ENCODE results near the gene EPG5.
"Not testable (repeated sequence)": the region's sequence is repeated elsewhere in the genome, so short reads cannot be mapped to it uniquely, and the experiment has no call there.

Gene EPG5

DNA sequence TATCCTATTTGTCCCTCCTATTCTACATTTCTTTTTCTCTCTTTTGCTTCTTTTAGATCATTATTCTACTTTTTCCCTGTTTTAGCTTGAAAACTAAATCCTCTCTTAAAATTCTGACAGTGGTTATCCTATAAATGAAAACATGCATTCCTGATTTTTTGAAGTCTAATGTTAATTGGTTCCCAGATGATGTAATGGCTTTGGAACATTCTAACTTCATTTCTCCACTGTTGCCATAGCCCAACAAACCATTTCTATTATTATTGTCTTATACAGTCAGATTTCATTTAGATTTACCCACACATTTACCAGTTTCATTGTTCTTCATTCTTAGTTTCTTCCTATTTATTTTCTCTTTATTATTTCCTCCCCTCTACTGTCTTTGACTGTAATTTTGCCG, 105.2 kb downstream of the EPG5 start:
- DNase-seq = no peak

DNA sequence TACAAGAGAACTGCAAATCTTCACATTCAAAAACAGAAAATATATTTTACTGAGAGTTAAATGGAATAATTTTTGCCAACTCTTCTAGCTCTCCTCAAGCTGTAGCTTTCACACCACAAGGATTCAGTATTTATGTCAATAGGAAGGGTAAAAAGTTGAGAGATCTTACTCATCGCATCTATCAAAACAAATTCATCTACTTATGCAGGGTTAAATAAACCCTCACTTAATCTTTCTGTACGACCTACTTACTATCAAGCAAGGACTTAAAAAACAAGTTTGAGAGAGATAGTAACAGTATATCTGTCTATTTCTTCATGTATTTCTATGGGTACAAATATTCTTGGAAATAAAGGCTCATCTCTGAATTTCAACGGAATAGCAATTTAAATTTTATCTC, 106.2 kb downstream of the EPG5 start:
- DNase-seq = no peak

DNA sequence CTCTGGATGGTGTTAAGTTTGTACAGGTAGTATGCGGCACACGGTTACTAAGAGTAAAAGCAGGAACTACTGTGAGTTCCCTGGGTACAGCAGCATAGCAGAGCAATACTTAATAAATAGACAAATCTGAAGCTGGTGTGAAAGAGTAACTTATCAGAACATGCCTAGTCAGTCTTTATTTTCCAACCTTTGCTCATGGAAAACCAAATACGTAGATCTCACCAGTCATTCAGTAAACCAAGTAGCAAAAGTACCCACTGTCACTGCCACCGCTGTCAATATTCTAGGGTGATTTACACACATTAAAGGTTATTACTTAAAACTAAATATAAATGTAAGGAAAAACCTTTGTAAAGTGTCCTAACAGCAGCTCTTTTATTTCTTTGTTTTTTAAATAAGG, 106.6 kb downstream of the EPG5 start:
- no peak for DNase-seq

DNA sequence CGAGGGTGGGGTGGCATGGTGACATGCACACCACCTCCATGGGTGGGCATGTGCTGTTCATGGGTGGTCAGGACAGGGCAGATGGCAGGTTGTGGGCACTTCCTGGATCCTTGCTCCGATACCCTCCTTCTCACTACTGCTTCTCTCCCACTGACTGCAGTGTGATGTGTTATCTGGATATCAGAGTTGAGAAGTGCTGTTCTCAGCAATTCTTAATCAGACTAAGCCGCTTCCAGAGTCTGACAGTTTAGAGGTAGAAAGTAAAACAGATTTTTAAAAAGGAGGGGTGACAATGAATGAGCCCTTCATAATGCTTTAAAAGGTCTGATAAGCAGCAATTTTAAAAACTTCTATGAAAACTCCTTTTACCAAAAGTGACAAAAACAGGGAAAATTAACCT, 107.8 kb downstream of the EPG5 start:
- no peak for DNase-seq

DNA sequence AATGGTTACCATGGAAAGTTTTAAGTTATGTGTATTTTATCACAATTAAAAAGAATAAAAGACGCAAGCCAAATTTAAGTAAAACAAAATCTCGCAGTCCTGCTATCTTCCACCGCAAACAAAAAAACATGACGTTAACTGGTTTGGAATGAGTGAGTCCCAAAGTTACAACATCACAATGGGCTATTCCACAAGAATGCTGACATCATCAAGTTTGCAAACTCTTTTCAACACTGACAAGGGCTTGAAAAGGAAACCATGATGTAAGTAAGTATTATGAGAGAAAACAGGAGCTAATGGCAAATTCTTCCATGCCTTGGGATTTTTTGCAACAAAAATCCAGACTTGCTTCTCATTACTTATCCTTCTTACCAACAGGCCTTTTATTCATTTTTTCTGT, 110.6 kb downstream of the EPG5 start:
- no peak for DNase-seq

DNA sequence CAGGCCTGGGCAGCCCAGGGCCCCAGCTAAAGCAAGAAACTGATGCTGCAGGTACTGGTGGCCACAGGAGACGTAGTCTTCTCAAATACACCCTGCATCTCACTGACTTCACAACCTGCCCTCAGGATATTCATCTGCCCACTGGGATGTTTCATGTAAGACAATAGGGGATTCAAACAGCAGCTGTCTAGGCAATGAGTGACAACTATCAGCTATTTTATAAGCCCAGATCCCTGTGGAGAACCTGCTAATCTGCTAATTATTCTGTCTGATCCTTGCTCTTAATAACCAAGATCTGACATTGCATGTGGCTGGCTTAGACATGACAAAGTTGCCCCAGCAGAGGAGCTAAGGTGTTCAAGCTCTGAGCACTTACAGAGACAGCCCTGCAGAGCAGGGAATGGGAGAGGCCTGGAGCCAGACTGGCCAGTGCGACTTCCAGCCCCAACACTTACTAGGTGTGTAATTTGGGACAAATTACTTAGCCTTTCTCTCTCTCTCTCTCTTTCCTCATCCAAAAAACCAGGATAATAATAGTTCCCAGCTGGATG, 113.0 kb downstream of the EPG5 start:
- peak; percentile 87 for DNase-seq

DNA sequence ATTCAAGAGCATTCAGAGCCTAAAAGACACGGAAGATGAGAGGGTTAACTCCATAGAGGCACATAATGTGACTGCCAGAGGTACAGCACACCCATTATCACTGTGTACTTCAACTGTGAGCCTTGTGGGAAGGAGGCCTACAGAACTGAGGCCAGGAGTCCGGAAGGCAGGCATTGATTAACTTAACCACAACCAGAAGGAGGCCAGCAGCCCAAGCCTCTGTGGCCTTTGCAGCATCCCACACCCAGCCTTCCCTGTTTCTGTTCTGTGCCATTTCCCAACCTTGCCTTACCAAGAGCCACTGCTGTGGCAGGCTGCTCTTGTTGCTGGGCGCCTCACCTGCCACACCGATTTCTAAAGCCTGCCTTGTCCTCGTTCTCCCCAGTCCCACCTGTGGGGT, 114.5 kb downstream of the EPG5 start:
- no peak for DNase-seq

DNA sequence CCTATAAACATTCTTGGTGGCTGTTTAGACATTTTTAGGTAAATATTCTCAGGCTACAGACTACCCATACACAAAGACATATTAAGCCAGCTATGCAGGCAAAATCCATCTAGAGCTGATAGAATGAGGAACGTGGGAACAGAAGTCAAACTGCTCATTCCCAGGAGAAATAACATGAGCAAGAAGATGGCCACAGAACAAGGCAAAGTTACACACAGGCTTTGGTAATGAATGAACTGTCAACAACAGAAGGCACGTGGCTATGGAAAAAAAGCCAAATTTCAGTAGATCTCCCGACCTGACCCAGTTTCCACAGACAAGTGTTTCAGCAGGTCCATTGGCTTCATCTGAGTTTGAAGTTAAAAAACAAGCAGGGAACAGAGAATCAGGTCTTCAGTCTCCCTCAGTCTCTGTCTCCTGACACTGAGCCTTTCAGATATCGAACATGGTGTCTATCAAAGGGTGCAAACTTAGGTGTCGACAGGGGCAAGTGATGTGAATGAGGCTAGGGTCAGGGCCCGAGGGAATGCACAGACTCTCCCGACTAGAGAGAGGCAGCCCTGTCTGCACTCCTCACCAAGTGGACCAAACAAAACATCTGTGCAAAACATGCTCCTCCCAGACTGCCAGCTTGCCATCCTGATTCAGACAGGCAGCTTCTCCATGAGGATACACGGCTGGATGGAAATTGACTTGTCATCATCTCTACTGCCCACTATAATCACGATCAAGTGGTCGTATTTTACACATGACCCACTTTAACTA, 115.8 kb downstream of the EPG5 start:
- no peak for DNase-seq

DNA sequence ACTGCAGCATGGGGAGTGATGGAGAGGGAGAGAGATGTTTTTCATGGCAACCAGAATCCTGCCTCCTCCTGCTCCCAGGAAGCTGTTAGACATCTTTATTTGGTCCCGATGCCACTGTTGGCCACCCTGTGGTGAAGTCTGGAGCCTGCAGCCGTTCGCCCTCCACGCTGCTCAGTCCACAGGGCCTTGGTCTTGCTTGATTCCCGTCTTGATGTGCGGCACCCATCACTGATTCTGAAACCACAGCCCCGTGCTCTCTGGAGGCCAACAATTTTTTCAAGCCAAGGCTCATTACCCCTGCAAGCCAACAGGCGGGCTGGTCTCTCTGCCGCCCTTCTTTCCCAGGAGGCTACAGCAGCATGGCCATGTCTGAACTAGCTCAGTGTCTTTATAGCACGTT, 117.1 kb downstream of the EPG5 start:
- DNase-seq = no peak

DNA sequence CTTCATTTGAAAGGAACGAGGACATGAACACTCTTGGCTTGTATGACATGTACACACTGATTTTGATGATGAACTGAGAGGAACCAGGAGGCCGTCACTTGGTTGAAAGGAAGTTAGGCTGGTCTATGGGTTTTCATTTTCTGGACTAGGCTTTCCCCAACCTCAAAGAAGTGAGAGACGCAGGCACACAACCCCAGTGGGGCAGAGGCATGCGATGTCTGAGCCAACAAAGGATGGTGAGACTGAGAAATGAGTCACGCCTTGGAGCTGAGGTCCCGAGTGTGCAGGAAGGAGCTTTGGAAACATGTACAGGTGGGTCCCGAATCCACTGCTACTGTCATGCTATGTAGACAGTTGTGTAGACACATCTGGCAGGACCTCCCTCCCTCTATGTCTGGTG, 117.6 kb downstream of the EPG5 start:
- no peak for DNase-seq

DNA sequence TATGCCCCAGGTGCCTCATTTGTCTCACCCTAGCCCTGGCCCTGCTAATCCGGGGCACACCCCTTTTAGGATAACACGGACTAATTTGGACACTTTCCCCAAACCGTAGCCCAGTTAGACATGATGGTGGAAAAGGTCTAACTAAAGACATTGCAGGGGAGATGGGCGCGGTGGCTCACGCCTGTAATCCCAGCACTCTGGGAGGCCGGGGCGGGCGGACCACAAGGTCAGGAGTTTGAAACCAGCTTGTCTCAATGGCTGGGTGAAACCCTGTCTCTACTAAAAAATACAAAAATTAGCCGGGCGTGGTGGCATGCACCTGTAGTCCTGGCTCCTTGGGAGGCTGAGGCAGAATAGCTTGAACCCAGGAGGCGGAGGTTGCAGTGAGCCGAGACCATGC, 118.5 kb downstream of the EPG5 start:
- not testable (repeated sequence) for DNase-seq

DNA sequence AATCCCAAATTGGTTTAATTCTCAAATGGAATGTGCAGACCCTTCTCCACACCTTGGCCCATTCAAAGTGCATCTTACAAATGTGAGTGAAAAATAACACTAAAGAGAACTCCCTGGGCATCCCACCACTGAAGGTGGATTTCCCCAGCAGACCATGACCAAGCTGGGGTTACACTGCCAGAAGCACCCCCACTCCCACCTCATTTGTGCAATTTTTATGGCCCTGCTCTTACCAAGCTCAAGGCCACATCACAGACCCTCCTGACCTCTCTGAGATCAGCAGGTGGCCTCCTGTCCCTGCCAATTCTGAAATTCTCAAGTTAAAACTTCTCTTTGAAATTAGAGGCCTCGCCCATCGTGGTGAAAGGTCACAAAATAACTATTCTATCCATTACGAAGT, 120.0 kb downstream of the EPG5 start:
- DNase-seq = no peak

DNA sequence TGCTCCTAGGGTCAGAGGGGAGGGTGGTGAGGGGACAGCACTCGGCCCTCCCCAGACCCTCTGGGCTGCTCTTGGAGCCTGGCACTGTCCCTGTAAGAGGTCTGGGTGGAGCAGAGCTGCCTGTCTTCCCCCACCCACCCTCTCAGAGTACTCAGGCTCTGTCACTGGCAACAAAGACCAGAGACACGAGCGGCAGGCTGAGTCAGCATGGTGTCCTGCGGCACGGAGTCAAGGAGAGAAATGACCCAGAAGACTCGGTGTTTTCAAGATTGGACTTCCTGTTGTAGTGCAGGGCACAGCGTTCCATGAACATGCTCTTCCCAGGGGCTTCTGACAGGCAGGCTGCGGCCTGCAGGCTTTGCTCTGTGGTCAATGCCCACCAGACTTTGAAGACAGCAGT, 121.7 kb downstream of the EPG5 start:
- DNase-seq = no peak

DNA sequence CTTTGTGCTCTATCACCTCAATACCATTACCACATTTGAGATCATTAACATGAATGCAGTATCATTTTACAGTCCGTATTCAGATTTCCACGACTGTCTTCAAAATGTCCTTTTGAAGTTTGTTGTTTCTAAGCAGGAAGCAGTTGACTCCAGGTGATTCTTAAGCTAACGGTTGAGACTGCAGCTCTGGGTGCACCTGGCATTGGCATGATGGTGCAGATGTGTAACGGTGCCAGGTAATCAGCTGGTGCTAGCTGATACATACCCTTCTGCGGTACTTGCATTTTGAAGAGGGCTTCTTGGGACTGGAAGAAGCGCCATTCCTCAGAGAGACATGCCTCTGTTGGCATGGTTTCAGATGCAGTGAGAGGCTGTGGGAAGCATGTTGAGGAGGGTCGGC, 122.2 kb downstream of the EPG5 start:
- DNase-seq = no peak

DNA sequence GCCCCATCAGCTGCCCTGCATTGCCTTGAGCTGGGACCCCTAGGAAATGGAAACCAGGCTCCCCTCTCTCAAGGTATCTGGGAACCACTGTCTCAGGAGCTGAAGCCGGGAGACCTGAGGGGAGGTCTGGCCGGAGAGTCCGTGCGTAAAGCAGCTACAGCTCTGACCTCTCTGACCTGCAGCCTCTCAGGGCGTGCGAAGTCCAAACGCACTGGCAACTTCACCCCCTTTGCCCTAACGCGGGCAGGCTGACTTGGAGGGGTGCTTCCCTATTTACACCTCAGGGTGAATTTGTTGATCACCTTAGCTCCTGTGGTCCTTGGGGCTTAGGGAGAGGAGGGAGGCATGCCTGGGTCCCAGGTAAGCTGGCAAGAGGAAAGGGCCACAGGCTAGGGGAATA, 124.1 kb downstream of the EPG5 start:
- no peak for DNase-seq

DNA sequence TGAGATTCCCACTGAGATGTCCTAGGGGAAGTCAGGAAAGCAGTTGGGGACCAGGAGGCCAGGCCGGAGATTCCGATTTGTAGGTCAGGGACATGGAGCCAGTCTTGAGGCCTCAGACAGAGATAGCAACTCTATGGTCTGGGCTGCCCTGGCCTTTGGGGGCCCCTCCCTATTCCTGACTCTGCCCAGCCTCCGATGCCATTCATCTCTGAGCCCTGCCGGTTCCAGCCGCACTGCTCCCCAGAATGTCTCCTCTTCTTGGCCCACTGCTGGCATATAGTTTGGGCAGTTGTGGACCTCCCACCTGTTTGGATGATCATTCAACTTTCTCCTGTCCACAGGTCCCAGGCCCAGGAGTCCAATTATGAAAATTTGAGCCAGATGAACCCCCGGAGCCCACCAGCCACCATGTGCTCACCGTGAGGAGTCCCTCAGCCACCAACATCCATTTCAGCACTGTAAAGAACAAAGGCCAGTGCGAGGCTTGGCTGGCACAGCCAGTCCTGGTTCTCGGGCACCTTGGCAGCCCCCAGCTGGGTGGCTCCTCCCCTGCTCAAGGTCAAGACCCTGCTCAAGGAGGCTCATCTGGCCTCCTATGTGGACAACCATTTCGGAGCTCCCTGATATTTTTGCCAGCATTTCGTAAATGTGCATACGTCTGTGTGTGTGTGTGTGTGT, 125.2 kb downstream of the EPG5 start:
- no peak for DNase-seq

DNA sequence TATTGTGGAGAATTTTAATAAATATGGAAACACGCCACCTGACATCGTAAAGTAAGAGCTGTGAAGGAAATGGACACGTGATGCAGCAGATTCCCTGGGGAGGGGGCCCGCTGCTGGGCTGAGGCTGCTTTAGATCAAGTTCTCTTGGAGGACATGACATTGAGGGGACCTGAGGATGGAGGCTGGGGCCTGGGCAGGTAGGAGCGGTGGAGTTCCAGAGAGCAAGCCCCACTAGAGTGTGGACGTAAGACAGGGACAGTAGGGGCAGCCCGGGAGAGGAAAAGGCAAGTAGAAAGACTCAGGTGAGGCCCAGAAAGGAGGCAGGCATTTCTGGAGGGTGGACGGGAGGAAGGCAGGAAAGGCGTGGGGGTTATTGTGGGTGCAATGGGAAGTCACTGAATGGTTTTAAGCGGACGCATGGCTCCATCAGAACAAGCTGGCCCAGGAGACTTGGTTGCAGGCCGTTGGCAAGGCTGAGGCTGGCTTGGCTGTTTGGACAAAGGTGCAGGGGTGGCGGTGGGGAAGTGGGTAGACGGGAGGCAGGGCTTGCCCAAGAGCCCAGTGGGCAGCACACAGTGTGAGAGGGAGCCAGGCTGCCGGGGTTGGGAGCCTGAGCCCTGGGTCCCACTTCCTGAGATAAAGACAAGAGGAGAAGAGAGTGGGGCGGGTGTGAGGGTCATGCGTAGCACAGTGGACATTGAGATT, 125.9 kb downstream of the EPG5 start:
- no peak for DNase-seq

DNA sequence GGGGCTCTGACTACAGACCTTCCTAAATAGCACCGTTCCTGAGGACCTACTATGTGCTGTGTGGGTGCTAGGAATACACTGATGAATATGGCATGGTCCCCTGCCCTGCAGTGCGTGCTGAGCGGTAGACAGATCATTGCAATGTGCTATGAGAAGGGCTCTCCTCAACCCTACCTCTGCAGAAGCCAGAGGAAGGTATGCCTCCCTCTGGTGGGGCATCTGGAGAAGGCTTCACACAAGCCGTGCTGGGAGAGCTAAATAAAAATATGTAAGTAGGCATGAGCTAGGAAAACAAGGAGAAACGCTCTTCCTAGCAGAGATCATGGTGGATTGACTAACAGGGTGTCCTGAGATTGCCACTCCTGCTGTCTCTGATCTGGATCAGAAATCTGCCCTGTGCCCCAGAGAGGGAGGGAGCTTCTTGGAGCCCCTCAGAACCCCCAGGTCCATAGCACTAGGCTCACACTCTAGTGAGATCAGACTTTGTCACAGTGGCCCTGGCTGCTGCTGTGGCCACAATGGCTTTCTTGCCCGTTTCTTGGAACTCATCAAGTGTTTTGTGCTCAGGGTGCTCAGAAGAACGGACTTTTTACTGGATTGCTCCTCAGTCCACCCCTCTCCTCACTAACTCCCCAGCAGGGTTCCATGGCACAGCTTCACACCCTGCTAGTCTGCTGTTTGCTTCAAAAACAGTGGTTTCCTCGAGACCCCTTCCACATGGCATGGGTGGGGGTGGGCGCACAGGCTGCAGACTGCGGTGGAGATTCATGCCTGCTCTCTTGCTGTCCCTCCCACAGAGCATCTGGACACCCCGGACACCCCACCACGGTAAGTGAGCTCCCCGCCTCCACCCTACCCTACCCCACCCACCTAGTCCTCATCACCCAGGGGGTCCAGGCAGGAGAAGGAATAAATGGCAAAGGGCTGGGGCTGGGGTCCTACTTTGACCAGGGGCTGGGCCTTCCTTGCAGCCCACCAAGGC, 127.4 kb downstream of the EPG5 start:
- DNase-seq = peak; percentile 55

DNA sequence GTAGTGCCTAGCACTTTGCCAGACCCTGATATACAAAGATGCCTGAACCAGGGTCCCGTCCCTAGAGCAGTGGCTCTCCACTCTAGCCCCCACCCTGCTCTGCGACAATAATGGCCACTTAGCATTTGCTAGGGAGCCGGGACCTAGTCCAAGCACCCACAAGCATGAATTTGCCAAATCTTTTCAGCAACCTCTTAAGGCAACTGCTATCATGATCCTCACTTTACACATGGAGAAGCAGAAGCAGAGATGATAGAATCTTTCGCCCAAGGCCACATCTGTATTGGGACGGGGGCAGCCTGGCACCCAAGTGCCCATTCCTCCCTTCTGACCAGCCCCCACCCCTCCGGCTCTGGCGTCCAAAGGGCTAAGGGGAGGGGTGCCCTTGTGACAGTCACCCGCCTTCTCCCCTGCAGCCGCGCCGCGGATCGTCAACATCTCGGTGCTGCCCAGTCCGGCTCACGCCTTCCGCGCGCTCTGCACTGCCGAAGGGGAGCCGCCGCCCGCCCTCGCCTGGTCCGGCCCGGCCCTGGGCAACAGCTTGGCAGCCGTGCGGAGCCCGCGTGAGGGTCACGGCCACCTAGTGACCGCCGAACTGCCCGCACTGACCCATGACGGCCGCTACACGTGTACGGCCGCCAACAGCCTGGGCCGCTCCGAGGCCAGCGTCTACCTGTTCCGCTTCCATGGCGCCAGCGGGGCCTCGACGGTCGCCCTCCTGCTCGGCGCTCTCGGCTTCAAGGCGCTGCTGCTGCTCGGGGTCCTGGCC, 128.6 kb downstream of the EPG5 start:
- DNase-seq = no peak

DNA sequence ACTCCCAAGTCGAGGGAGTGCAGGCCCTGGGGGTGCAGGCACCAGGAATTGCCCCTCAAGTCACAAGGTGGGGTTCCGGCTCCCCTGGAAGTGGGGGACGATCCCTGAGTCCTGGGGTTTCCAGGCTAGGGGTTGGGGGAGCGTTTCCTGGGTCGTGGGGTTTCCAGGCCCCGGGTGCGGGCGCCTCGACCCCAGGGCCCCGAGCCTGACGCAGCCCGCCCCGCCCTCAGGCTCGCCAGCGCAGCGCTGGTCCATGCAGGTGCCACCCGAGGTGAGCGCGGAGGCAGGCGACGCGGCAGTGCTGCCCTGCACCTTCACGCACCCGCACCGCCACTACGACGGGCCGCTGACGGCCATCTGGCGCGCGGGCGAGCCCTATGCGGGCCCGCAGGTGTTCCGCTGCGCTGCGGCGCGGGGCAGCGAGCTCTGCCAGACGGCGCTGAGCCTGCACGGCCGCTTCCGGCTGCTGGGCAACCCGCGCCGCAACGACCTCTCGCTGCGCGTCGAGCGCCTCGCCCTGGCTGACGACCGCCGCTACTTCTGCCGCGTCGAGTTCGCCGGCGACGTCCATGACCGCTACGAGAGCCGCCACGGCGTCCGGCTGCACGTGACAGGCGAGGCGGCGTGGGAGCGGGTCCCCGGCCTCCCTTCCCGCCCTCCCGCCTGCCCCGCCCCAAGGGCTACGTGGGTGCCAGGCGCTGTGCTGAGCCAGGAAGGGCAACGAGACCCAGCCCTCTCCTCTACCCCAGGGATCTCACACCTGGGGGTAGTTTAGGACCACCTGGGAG, 129.7 kb downstream of the EPG5 start:
- peak; percentile 51 for DNase-seq
